NCI-H748 (cell line): Measurements from ENCODE around the gene CTSL.

Source experiments
- DNase-seq: peaks from one replicate; lab custom pipeline; 2025; ENCODE audit not compliant: unreplicated experiment; lab: John Stamatoyannopoulos, UW

The CTSL gene

DNA sequence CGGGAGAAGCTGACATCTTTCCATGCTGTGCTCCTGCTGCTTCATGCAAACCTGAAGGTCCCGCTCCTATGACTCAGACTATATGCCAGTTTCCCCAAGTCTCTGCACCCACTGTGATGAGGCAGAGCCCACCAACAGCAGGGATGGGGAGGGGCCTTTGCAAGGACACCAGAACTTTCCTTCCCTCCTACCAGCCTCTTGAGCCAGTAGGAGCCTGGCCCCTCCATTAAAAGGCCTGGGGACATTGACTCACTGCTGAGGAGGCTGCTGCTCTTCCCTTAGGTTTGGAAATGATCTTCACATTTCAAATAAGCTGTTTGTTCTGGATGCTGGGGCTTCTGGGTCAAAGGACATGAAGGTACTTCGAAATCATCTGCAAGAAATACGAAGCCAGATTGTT is 26.1 kb upstream of the CTSL start:
- no peak for DNase-seq

DNA sequence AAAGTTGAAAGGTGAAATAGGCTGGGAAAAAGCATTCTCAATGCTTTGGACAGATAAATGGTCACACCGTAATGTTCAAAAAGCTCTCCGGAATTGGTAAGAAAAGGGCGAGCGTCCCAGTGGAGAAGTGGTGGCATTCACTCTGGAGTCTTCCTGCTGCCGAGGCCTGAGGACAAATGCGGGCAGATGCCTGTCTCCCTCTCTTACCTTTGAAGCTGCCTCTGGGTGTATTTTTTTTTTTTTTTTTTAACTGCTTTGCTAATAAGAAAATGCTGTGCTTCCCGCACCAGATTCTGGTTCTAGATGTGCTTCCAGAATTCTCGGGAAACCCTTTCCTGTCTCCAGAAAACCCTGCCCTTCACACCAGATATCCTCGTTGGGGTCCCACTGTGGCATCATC is 24.4 kb upstream of the CTSL start:
- DNase-seq = no peak

DNA sequence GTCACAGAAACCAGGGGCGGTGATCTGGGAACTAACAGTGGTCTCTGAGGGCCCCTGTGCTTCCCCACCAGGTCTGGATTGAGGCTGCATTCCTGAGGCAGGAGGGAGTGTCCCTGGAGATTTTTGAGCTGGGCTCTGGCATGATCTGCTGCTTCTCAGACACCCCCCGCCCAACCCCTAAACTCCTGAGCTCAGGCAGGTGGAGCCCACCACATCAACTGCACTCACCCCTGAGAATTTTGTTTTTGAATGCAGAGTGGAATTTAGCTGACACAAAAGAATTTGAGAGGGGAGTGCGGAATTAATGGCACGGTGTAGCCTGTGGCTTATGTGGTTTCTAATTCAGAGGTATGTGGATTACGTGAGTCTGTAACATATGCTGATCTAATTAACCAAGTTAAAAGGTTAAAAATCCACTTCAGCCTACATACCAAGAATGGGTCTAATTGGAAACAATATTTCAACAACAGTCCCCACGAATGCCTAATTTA is 23.9 kb upstream of the CTSL start:
- no peak for DNase-seq

DNA sequence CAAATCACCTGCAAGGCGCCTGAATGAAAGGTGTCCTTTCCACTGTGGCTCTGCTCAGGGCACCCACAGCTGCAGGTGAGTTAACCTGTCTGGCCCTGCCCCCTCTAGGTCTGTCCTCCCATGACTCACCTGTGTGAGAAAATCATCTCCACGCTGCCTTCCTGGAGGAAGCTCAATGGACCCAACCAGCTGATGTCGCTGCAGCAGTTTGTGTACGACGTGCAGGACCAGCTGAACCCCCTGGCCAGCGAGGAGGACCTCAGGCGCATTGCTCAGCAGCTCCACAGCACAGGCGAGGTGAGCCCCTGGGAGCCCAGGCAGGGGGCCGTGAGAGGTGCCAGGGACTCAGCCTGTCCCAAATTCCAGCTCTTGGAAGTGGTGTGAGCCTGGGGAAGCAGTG is 23.0 kb upstream of the CTSL start:
- DNase-seq = no peak

DNA sequence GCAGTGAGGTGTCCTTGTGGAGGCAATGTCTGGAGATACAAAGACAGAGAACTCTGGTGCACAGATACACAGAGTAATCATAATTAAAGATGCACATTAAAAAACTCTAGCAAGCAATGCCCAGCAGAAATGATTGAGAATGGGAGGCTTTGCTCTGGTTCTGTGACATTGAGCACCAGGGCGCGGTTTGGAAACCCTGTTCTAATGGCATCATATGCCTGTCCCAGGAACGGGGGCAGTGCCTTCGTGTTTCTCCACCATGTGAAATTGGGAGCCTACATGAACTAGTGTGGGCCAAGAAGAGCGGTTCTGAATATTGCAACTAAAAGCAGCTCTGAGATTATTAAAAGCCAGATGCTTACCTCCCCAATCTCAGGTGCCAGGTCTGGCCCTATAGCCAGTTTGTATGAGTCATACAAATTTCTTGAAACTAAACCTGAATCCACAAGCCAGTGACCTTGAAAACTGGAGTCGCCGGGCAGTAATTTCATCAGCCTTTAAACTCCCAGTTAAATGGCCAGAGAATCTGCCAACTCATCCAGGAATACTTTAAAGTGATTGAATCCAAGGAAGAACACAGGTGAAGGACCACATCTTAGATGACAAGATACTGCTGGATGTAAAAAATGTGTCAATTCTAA is 22.2 kb upstream of the CTSL start:
- DNase-seq = no peak

DNA sequence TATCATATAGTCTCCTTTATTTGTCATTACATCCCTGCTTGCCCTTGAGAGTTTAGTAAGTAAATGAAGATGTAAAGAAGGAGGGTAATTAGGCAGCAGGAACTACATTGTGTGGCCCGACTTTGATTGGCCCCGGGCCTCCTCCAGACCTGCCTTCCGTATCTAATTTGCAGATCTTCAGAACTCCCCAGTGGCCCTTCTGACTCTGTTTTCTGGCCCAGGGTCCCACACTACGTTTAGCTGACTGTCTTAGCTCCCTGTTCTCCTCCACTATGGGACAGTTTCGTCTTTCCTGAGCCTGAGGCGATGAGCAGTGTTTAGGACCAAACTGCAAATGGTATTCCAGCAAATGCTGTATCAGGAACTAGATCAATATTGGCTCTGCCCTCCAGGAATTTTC is 21.6 kb upstream of the CTSL start:
- DNase-seq = no peak

DNA sequence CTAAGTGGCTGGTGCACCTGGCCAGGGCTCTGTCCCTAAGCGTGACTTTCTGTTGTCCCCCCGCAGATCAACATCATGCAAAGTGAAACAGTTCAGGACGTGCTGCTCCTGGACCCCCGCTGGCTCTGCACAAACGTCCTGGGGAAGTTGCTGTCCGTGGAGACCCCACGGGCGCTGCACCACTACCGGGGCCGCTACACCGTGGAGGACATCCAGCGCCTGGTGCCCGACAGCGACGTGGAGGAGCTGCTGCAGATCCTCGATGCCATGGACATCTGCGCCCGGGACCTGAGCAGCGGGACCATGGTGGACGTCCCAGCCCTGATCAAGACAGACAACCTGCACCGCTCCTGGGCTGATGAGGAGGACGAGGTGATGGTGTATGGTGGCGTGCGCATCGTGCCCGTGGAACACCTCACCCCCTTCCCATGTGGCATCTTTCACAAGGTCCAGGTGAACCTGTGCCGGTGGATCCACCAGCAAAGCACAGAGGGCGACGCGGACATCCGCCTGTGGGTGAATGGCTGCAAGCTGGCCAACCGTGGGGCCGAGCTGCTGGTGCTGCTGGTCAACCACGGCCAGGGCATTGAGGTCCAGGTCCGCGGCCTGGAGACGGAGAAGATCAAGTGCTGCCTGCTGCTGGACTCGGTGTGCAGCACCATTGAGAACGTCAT is 19.7 kb upstream of the CTSL start:
- DNase-seq = no peak

DNA sequence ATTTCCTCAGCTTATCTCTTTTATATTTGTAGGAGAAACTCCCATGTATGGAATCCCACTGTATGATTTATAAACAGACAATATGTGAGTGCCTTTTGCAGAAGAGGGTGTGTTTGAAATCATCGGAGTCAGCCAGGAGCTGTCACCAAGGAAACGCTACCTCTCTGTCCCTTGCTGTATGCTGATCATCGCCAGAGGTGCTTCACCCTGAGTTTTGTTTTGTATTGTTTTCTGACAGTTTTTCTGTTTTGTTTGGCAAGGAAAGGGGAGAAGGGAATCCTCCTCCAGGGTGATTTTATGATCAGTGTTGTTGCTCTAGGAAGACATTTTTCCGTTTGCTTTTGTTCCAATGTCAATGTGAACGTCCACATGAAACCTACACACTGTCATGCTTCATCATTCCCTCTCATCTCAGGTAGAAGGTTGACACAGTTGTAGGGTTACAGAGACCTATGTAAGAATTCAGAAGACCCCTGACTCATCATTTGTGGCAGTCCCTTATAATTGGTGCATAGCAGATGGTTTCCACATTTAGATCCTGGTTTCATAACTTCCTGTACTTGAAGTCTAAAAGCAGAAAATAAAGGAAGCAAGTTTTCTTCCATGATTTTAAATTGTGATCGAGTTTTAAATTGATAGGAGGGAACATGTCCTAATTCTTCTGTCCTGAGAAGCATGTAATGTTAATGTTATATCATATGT is 18.0 kb upstream of the CTSL start:
- peak; percentile 29 for DNase-seq

DNA sequence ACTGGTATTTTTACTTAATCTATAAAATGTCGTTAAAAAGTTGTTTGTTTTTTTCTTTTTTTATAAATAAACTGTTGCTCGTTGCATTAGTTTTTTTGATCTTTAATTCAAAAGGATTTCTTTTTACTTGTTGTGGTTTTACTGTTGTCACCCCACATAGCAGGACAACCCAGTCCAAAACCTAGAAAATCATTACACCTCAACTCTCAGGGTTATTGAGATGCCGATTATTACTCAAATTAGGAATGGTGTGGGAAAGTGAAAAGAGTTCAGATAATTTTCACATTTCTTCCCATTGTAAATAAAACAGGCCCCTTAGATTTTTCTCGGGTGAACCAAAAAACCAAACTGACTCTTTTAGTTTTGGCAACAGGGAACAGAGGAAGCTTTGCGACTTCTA is 17.4 kb upstream of the CTSL start:
- no peak for DNase-seq

DNA sequence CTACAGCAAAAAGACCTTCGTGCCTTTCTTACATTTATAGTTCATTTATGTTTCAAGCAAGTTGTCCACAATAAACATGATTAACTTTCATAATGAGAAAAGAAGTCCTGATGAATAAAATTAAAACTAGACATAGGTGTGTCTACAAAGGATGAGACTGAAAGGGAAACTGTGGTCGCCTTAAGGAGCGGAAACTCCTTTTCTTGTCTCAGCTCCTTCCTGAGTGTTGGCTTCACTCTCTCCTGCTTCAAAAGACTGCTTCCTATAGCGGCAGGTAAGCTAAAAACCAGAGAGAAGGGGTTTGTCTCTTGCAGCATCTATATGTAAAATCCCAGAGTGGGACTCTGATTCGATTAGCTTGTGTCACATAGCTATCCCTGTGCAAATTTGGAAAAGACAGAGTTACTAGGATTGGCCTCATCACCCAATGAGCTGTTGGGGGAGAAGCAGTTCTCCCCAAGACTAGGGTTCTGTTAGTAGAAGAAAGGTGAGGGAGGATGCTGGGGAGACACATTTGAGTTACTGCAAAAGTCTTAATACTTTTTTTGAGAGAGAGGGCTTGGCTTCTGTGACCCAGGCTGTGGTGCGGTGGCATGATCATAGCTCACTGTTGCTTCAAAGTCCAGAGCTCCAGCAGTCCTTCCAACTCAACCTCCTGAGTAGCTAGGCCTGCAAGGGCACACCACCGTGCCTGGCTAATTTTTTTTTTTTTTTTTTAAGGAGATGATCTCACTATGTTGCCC is 16.8 kb upstream of the CTSL start:
- no peak for DNase-seq

DNA sequence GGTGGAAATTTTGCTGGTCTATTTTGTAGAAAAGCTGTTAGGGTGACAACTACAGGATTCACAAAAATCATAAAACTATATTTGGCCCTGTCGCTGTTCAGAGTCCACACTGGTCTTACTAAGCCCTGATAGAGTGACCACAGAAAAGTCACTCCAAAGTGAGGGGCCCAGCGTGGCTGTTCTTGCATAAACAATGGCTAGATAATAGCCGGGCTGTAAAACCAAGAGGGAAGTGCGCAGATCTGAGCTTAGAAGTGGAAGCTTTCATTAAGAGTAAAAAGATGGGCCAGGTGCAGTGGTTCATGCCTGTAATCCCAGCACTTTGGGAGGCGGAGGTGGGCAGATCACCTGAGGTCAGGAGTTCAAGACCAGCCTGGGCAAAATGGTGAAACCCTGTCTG is 15.5 kb upstream of the CTSL start:
- no peak for DNase-seq

DNA sequence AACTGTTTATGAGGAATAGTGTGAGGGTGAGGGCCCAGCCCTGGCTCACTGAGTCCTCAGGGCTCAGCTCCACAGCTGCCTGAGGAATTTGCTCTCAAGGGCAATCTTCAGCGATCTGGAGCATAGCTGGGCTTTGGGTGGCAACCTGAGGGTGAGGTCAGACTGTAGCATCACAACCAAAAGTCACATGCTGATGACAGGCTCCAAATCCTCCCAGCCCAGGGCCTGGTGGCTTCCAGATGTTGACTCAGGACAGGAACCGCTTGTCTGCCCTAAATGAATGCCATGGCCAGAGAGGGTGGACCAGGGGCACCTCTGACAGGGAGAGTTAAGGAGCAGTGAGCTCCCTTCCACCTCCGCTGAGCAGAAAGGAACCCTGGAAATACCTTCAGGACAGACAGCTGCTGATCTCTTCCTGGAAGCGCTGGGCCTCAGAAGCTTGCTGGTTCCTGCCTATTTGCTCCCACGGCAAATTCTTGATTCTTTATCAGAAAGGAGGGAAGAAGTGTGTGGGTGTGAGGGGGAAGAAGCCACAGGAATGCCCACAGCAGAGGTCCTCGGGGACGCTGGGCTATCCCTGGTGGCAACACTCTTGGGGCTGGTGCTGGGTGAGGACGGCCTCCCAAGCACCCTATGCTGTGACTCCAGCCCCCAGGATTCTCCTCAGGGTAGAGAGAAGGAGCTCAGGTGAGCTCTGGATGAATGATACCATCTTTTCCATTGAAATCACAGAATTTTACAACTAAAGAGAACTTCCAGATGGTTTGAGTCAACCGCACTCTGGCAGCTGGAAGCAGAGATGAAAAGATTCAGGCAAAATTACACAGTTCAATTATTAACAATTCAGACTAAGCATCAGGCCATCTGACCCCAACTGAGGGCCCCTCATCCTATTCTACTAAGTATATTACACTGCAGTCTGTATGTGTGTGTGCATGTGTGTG is 13.8 kb upstream of the CTSL start:
- no peak for DNase-seq

DNA sequence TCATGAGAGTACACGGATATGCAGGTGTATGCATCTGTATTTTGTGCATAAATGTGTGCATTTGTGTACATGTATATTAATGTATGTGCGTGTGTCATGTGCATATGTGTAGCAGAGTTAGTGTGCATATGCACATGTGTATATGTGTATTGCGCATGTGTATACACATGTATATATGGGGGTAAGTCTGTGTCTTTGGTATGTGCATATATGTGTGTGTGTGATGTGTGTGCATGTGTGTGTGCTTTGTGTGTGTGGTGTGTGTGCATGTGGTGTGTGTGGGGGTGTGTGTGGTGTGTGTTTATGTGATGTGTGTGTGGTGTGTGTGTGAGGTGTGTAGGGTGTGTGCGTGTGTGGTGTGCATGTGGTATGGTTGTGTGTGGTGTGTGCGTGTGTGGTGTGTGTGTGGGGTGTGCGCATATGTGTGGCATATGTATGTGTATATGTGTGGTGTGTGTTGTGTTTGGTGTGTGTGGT is 13.1 kb upstream of the CTSL start:
- no peak for DNase-seq

DNA sequence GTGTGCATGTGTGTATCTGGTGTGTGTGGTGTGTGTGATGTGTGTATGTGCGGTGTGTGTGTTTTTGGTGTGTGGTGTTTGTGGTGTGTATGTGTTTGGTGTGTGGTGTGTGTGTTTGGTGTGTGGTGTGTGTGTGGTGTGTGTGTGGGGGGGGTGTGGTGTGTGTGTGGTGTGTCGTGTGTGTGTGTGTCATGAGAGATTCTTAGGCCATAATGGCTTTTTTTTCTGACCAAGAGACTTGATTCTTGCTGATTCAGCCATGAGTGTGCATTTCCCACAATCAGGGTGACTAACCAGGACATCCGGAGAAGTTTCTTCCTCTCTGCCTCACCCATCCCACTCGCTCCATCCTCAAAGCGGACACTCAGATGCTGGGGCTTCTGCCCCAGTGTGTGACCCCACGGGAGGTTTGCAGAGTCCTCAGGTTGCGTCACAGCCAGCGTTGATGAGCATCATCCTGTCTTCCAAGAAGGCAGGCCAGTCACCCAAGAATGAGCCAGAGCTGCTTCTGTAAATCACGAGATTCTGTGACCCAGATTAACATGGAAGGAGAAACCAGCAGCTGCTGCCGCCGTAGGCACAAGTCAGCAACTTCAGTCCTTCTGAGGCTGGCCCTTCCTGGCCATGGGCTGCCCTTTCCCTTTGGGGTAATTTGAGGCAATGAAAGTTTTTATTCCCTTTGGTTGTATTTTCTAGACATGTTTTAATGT is 12.5 kb upstream of the CTSL start:
- no peak for DNase-seq

DNA sequence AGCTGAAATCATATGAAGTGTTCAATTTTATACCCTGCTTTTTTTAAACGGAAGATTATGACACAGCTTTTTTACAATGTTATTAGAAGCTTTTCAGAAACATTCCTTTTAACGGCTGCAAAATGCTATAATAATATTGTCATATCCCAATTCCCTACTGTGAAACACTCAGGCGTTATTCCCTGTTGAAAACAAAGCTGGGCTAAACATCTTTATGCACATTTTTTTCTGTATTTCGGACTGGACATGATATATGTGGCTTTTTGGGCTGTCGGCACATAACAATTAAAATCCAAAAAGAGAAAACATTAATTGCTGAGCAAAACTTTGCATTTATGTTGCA is 12.0 kb upstream of the CTSL start:
- no peak for DNase-seq

DNA sequence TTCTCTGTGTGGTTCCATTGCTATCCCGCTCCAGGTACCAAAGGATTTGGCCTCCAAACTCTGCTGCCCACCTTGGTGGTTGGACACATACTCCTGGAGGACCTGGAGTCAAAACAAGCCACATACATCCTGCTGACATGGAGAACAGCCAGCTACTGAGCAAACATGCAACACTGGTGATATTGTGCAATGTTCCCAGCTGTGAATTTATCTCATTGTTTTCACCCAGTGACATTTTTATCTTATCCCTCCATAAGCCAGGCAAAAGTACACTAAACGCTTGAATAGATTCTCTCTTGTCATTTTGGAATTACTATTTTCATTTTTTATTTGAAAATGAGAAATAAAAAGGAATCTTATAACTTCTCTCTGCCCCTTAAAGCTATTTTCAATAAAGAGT is 11.1 kb upstream of the CTSL start:
- DNase-seq = peak; percentile 13

DNA sequence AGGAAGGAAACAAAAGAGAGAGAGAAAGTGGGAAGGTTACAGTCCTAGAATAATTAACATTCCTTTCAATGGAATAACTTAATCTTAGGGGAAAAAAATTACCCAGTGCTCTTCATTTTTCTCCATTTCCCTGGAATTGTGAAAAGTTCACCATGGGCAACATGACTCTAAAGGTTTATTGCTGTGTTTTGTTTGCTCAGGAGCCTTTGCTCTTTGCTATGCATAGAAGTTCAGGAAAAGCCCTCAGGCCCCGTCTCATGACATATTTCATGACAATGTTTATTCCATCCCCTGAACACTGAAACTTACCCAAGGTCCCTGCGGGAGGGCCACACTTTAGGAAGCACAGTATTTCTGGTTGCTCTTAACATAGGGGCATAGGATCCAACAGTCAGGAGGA is 9.8 kb upstream of the CTSL start:
- no peak for DNase-seq

DNA sequence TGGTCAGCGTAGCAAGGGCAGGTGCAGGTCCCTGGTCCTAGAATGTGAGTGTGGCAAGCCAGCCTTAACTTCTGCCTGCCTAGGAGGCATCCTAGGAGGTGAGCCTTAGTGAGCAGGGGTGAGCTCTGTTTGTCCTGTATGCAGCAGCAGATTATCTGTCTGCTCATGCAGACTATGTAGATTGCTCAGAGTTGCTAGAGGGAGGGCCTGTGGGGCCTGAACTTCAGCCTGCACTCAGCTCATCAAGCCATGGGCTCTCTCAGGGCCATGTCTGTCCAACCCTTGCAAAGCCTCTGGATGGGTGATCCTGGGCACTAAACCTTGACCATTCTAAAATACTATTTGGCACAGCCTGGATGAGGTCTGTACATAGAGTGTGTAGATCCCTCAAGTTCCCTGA is 8.5 kb upstream of the CTSL start:
- DNase-seq = no peak

DNA sequence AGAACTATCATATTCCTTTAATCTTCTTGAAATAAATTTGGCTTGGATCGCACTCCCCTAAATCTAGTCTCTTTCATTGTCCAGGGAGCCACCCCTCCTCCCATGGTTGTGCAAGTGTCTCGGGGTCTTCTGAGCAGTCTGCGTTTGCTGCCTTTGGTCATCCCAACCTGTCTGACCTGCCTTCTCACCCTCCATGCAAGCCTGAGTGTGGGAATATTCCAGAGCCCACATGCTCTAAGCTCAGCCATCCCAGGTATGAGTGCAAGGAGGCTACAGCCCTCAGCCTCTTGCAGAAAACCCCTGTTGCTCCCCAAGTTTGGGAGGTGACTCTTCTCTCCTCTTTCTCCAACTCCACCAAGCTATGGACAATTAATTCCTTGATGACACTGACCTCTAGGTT is 7.7 kb upstream of the CTSL start:
- no peak for DNase-seq
